Renal pelvis (tissue), 4 donors: ENCODE measurements around the gene AKNA. TPM values are rescaled to one million over a fixed set of nuclear protein-coding genes. Genes with fewer than 3 reads are reported as not detected.

Source experiments
- DNase-seq: peaks from one replicate; pipeline ENCODE4 v3.0.0-alpha.2; 2013
- polyA plus RNA-seq, 3 donors: library from polyadenylated mRNA; unstranded; fragments of 120-200 nt; gene quantifications; one replicate each; pipeline ENCODE4 v1.2.1, GENCODE V29; 2013; ENCODE audit not compliant: insufficient read length in 3 of 3

AKNA gene
- polyA plus RNA-seq, 3 donors: 14.1 to 16.2 (median 15.6) TPM

GRCh38 chr9:114397219-114397847 is 9.6 kb upstream of the AKNA start:
- no peak for DNase-seq

DNA sequence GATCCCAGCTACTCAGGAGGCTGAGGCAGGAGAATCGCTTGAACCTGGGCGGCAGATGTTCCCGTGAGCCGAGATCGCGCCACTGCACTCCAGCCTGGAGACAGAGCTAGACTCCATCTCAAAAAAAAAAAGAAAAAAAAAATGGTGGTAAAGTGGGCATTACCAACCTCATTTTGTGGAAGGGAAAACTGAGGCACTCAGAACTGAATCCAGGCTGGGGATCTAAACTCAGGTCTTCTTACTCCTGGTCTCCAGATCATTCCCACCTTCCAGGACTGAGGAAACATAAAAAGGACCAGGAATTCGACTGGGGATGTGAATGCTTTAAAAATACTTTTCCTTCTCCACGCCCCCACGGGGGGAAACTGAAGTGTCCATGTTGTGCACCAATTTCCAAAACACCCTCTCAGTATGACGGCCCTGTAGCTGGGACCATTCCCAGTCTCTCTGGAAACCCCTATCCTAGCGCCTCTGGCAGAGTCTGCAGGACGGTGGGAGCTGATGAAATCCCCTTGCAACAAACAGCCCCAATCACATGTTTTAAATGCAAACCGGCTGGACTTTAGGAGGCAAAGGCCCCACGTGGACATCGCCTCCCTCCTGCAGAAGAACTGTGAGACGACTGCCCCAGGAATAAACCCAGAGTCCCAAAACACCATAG is 8.9 kb upstream of the AKNA start:
- no peak for DNase-seq

DNA sequence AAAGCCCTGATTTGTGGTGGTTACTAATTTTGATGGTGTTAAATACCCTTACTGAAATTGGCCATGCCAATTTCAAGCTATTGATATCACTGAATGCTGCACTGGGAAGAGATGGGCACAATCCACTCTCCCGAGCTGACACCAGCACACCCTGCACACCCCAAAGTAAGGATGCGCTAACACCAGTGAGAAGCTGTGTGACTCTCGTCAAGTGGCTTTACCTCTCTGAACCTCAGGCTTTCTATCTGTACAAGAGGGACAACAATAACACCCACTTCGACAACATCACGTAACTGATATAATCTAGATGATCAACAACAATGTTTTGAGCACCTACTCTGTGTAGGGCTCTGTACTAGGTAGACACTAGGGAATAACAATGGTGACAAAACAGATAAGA is 8.0 kb upstream of the AKNA start:
- DNase-seq: no peak

GRCh38 chr9:114395334-114395617 is 7.5 kb upstream of the AKNA start:
- no peak for DNase-seq

DNA sequence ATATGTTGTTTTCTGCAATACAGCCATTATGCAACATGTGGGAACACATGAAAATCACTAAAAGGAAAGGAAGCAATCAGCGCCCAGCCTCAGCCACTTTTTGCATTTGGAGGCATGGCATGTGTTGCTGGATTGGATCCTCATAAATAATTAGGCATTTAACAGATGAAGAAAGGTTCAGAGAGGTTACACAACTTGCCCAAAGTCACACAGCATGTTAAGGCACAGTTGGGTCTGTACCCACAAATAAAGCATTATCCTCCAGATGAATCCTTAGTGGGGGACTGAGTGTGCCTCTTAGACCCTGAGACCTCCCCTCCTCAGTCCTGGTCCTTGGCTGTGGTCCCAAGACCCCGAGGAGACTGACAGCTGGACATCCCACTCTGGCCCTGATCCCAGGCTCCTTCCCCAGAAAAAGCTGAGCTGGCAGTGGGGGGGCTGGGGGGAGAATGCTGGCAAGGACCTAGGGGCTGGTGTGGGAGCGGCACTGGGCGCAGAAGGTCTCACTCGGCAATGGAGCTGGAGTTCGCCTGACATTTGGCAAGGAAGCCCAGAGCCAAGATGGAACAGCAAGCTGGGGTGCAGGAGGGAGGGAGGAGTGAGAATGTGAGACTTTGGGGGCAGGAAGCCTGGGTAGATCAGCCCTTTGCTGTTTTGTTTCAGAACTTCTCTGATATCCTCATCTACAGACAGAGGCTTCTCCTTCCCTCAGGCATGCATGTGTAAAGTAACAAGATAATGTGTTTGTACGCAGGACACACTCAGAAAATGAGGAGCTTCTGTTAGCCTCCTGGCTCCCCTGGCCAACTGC is 6.9 kb upstream of the AKNA start:
- no peak for DNase-seq

- DNase-seq: no peak
These were observed 4.9 kb upstream of the AKNA start for GRCh38 chr9:114392749-114393112.

GRCh38 chr9:114390952-114391351 is 3.2 kb upstream of the AKNA start:
- DNase-seq: no peak

- DNase-seq: no peak
These were observed 2.0 kb upstream of the AKNA start for GRCh38 chr9:114389612-114390368.

GRCh38 chr9:114388764-114389375 is 1.1 kb upstream of the AKNA start:
- no peak for DNase-seq

- DNase-seq: no peak
These were observed 538 bp upstream of the AKNA start for GRCh38 chr9:114388357-114388682.

- DNase-seq: no peak
These were observed 699 bp downstream of the AKNA start for GRCh38 chr9:114386886-114387679.

GRCh38 chr9:114386361-114386885 is 1.4 kb downstream of the AKNA start:
- DNase-seq: no peak

DNA sequence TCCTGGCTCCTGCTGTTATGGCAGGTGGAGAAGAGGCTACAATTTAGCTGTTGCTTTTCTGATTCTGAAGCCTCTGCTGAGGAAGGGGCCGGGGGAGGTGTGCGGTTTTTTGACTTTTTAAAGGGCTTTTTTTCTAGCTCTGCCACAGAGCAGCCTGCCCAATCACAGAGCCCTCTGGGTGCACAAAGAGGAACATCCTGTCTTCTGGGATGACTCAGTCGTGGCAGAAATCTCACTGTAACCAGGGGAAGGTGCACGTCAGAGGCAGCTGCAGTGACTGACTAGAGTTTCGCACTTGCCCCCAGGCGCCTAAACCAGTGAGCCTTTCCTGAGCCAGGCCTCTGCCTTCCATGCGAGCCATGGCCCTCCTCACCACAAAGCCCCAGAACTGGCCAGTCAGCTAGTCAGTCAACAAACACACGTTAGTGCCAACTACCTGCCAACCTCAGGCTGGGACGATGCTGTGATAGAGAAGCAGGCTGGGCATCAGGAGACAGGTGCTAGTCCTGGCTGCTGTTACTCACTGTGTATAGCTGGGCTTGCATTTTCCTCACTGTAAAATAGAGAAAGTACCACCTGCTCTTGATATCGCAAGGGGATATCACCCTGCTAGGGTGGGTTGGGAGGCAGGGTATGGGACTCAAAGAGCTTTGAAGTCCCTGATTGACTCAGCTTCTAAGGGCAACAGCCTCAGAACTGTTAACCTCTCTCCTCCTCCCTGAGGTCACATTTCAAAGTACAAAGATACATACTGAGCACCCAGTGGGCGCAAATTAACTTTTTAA is 2.2 kb downstream of the AKNA start:
- DNase-seq: no peak

DNA sequence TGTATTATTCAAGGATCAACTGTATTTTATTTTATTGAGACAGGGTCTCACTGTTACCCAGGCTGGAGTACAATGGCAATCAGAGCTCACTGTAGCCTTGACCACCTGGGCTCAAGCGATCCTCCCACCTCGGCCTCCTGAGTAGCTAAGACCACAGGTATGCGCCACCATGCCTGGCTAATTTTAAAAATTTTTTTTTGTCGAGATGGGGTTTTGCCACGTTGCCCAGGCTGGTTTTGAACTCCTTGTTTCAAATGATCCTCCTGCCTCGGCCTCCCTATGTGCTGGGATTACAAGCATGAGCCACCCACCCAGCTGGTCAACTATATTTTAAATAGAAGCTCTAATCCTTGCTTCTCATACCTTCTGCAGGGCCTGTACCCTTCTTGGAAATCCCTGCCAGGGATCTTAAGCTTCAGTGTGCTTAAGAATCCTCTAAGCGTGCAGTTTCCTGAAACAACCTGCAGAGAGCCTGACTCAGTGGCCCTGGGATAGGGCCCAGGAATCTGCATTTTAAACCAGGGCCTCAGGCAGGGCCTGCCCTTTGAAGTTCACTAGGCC is 2.9 kb downstream of the AKNA start:
- no peak for DNase-seq

GRCh38 chr9:114384341-114384740 is 3.4 kb downstream of the AKNA start:
- DNase-seq: no peak

DNA sequence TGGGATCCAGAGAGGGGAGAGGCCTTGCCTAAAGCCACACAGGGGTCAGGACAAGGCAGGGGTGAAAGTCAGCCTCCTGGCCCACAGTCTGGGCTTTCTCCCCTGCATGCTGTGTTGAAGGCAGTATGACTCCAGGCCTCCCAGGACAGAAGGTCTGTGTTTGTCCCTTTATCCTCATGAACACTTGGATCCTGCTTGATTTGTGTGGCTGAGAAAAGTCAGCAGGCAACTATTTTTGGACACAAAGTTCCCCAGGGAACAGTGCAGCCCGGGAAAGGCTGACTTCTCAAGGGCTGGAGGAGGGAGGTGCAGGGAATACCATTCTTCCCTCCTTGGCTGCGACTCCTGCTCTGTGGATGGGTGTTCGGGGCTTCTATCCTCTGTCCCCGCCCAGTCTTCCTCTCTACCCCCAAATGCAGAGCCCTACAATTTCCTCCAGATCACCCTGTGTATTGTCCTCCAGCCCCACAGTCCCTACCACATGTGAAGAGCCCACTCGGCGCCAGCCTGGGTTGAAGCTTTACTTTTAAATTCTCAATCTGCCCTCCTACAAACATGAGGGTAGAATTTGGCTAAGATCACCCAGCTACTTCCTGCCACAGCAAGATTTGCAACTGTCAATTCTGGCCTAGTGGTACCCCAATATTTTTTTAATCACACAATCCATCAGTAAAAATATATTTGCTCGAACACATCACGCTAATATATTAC is 4.1 kb downstream of the AKNA start:
- DNase-seq: no peak

- DNase-seq: no peak
These were observed 4.9 kb downstream of the AKNA start for GRCh38 chr9:114382699-114383520.

- DNase-seq: no peak
These were observed 8.9 kb downstream of the AKNA start for GRCh38 chr9:114378883-114379282.
